ENCODE results near the gene SPINDOC.

Gene SPINDOC

GRCh38 chr11:63832336-63832735 lies 19.1 kb downstream of the SPINDOC start:
- DNase-seq (ENCODE audit: low read depth), result no peak

- DNase-seq (ENCODE audit: low read depth), result no peak
These were observed 19.8 kb downstream of the SPINDOC start for GRCh38 chr11:63833048-63833447.

GRCh38 chr11:63834535-63835157 lies 21.4 kb downstream of the SPINDOC start:
- no peak for DNase-seq (ENCODE audit: low read depth)

GRCh38 chr11:63835158-63835545 lies 21.9 kb downstream of the SPINDOC start:
- no peak for DNase-seq (ENCODE audit: low read depth)

GRCh38 chr11:63837027-63837688 lies 23.9 kb downstream of the SPINDOC start:
- peak; percentile 61 for DNase-seq (ENCODE audit: low read depth)

- no peak for DNase-seq (ENCODE audit: low read depth)
These were observed 24.5 kb downstream of the SPINDOC start for GRCh38 chr11:63837739-63838138.

DNA sequence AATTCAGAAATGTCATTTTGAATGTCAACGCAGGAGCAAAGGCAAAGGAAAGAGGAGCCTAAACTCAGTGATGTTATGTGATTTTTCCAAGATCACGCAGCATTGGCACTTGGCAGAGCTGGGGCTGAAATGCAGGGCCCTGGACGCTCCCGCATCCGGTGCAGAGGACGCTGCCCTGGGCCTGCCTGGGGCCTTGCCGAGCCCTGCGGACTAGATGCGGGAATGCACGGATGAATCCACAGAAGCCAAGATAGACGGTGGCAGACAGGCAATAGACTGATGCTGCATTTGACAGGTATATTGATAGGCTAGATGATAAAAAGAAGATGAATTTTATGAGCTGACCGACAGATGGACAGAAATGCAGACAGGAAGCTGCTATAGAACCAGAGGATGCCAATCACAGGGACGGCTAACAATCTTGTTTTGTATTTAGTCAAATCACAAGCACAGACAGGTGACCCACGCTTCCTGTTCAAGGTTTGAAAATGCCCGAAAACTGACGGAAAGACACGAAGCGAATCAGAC lies 25.0 kb downstream of the SPINDOC start:
- DNase-seq (ENCODE audit: low read depth), result no peak

DNA sequence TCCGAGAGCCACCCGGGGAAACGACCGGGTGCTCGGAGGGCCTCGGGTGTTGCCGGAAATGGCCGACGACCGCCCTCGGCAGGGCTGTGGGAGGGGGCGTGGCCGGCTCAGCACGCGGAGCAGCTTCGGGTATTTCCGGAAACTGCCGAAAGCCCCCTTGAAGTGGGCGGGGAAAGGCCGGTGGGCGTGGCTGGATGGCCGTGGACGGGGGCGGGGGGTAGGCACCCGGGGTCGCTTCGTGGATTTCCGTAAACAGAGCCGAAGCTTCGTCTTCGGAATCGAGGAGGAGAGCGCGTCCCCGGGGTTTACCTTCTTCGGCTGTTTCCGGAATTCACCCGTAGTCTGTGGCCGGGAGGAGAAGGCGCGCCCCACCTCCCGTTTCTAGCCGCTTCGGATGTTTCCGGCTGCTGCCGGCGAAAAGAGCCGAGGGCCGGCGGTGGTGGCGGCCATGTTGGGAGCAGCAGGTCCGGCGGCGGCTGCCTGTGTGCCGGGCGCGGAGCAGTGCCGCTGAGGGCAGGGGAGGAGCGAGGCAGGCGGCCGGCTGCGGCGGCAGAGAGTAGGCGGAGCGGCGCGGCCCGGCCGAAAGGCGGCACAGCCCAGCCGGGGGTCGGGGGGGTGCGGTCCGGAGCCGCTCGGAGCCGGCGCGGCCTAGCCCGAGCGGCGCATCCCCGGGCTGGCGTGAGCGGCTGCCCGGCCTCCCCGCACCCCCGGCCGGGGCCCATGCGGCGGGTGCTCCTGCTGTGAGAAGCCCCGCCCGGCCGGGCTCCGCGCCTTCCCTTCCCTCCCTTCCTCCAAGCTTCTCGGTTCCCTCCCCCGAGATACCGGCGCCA lies 25.6 kb downstream of the SPINDOC start, which contains the start of gene MARK2:
MARK2 (plus strand) TSS at position 433 of the 830 bp plus-strand sequence; CDS start at position 830, 397 bp downstream.
- DNase-seq (ENCODE audit: low read depth), result peak; percentile 95

DNA sequence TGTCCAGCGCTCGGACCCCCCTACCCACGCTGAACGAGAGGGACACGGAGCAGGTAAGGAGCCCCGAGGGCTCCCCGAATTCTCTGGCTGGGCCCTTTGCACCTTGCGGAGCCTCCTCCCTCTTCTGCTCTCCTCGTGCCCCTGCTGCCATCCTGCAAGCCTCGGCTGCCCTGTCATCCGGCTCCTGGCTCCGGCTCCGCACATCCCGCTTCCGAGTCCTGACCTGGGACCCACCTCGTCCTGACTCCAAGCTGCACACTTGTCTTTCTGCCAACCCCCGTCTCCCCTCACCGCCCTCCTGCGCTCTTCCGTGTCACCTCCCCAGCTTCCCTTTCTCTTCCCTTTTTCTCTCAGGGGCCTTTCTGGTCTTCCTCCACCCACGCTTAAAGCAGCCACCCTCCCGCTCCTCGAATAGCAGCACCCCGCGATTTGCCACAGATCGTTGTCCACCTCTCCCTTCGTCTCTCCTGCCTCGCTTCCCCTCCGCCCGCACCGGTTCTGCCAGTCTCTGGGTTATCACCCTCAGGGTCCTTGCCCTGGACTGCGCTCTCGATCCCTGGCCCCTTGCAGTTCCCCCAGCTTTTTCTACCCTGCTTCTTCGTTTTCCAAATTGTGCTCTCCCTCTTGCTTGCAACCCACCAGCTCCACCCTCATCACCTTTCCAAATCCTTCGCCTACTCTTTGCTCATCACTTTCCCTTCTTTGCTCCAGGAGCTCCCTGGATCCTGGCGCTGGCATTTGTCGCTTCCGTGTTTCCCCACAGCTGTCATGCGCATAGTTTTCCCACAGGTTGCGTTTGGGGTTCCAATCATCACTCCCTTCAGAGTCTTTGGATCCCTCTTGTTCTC lies 26.5 kb downstream of the SPINDOC start:
- DNase-seq (ENCODE audit: low read depth), result no peak

GRCh38 chr11:63840356-63841060 lies 27.3 kb downstream of the SPINDOC start:
- DNase-seq (ENCODE audit: low read depth), result no peak

DNA sequence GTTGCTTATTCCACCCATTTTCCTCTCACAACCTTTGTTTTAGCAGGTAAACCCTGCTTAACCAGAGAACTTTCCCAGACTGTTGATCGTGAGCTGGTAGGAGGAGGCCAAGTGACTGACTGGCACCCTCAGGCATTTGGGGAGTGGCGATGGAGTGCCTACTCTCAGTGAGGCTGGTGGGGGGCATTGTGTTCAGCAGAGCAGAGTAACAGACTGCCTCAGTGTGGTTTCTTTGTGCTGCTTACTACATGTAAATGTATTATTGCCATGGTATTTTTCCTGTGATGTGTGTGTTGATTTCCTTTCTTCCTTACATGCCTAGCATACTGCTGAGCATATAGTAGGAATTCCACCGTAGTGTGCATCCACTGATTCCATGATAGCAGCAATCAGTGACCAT lies 28.3 kb downstream of the SPINDOC start:
- peak; percentile 60 for DNase-seq (ENCODE audit: low read depth)

GRCh38 chr11:63843041-63843440 lies 29.8 kb downstream of the SPINDOC start:
- peak; percentile 41 for DNase-seq (ENCODE audit: low read depth)

DNA sequence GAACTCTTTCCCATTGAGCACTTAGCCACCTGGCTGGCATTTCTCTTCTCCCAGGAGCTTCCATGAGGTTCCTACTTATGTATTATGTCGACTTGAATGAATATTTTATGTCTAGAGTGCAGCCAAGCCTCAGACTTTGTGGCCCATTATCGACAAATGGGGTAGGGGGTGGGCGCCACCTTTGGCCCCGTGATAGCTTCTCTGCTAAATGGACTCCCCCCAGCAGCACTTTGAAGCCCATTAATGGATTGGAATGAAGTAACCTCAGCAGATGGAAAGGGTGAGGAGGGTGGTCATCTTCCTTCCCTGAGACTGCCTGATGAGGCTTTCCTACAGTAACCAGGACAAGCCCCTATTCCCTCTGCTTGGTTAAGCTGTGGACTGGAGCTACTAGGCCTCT lies 31.6 kb downstream of the SPINDOC start:
- DNase-seq (ENCODE audit: low read depth), result no peak

- peak; percentile 96 for DNase-seq (ENCODE audit: low read depth)
These were observed 32.0 kb downstream of the SPINDOC start for GRCh38 chr11:63845303-63845702.

GRCh38 chr11:63845911-63846310 lies 32.7 kb downstream of the SPINDOC start:
- DNase-seq (ENCODE audit: low read depth), result peak; percentile 89

DNA sequence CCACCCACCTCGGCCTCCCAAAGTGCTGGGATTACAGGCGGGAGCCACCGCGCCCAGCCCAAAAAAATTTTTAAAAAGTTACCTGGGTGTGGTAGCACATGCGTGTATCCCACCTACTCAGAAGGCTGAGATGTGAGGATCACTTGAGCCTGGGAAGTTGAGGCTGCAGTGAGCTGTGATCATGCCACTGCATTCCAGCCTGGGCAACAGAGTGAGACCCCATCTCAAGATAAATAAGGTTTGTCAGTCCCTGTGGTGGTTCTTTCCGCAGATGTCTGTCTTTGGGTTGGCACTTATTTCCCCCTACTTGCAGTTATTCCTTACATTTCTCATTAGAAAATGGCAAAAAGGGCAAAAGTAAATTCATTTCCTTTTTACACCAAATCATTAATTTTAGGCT lies 33.6 kb downstream of the SPINDOC start:
- no peak for DNase-seq (ENCODE audit: low read depth)

GRCh38 chr11:63847363-63847762 lies 34.1 kb downstream of the SPINDOC start:
- DNase-seq (ENCODE audit: low read depth), result no peak

DNA sequence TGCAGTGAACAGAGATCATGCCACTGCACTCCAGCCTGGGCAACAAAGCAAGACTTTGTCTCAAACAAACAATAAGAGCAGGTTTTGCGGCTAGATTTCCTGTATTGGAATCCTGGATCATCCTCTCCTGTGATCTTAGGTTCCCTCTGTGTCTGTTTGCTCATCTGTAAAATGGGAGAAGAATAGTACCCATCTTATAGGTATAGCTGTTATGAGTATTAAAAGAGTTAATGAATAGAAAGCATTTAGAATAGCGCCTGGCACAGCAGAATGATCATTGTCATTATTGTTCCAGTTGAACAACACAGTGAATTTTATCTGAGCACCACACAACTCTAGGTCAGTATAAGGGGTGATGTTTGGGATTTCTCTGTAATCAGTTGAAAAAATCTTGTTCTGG lies 36.4 kb downstream of the SPINDOC start:
- no peak for DNase-seq (ENCODE audit: low read depth)

GRCh38 chr11:63850920-63851319 lies 37.7 kb downstream of the SPINDOC start:
- no peak for DNase-seq (ENCODE audit: low read depth)

GRCh38 chr11:63851364-63851763 lies 38.1 kb downstream of the SPINDOC start:
- DNase-seq (ENCODE audit: low read depth), result no peak

DNA sequence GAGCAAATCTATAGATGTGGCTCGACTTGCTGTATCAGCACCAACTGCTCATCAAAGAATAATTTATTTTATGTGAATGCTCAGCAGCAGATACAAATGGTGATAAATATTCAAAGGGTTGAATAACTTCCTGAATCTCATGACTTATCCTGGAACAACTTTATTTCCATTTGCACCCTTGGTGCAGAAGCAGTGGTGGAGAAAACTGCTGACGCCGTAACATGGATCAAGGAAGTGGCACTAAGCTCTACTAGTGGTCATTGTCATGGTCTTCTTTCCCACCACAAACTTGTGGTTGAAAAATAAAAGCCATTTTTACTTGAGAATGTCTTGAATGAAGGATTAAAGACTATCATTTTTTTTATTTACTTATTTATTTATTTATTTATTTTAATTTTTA lies 40.2 kb downstream of the SPINDOC start:
- no peak for DNase-seq (ENCODE audit: low read depth)
